Stimulated activated CD4-positive, alpha-beta T cell treated with anti-CD3 and anti-CD28 coated beads, TNF-alpha, amount 100 ng/mL, for 1 hour (primary cell): ENCODE results near the gene SH3RF3.

Experiments used
- DNase-seq, 3 donors: peaks; one replicate each; pipeline ENCODE4 v3.0.0-alpha.2; 2020; ENCODE audit warnings: low read depth in 3 of 3, low spot score in 1 of 3

The SH3RF3 gene

DNA sequence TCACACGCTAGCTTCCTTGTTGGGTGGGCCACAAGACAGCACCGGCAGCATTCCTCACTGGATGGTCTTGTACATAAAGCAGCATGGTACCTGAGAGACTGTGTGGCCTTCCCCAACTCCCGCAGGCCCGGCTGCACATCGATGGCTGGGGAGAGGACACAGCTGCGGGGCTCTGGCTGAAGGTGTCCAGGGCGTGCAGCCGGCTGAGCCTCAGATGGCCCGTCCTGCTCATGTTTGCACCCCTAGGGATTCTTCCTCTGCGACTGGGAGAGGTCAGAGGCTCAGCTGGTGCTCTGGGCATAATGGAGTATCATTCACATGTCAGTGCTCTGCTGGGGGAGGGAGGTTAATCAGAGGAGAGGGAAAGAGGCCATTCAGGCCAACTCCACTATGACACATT, 276.9 kb downstream of the SH3RF3 start:
- DNase-seq: no peak

- DNase-seq: no peak
These were observed 277.3 kb downstream of the SH3RF3 start for GRCh38 chr2:109406301-109406700.

DNA sequence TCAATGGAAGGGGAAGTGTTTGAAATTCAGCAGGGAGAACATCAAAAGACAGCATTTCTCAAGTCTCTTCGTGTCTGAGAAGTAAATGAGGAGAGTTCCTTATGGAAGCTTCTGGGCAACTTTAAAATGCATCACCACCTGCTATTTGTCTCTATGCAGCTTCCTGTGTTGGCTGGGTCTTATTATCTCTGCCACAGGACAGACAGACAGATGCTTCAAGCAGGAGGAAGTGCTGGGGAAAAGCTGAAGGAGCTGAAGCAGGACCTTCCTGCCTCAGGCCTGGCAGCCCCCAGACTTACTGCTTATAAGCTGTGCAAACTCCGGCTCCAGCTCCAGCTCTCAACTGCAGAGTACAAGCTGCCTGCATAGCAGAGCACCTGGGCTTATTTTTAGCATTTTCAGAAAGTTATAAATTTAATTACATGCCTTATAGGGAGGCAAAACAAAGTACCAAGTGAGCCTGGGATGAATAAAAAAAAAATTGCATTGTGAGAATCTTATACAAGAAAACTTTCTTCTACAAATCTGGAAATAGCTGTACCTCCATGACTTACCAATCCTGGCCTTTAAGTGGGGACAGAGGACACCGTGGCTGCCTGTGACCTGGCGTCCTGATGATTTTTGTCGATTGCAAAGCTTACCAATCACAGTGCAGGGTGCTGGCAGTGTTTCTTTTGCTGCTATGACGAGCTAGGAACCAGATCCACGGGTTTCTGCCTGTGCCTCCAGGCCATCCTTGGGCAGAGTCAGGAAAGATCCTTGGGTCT, 278.5 kb downstream of the SH3RF3 start:
- no peak for DNase-seq

DNA sequence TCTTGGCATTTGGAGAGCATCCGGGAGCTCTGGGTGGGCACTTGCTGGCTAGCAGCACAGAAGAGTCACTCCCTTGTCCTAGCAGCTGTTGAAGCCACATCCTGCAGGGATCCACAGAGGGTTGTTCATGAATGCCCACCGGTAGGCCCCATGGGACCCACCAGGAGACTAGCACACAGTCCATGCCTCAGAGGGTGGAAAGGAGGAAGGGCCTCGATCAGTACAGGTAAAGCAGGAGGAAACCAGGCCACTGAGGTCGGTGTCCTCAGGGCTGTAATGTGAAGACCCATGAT, 279.0 kb downstream of the SH3RF3 start:
- no peak for DNase-seq

DNA sequence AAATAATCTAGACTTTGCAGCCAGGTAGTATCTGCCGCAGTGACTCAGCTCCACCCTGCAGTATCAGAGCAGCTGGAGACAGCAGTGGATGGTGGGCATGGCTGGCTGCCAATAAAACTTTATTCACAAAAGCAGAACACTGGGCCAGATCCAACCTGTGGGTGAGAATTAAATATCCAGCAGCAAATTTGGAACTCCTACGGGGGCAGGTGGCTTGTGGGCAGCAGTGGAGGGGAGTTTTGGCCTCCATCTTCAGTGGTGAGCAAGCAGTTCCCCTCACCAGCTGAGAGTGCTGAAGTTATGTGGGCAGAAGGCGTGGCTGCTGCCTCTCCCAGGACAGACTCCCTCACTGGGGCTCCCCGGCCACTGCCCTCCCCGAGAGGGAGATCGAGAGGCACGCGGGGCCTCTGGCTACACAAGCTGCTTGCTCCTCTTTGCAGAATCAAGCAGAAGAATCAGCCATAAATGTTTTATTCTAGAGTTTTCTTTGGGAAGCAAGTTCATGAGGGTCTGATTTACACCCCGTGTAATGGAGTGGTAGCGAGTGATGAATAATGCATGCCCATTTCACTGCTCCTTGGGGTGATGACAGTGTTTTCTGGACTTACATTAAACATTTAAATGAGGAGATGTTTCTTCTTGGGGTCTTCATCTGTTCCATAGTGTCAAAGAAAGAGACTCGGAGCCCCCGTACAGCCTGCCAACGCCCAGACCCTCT, 280.5 kb downstream of the SH3RF3 start:
- no peak for DNase-seq

GRCh38 chr2:109410039-109410815, 281.2 kb downstream of the SH3RF3 start:
- DNase-seq: no peak

DNA sequence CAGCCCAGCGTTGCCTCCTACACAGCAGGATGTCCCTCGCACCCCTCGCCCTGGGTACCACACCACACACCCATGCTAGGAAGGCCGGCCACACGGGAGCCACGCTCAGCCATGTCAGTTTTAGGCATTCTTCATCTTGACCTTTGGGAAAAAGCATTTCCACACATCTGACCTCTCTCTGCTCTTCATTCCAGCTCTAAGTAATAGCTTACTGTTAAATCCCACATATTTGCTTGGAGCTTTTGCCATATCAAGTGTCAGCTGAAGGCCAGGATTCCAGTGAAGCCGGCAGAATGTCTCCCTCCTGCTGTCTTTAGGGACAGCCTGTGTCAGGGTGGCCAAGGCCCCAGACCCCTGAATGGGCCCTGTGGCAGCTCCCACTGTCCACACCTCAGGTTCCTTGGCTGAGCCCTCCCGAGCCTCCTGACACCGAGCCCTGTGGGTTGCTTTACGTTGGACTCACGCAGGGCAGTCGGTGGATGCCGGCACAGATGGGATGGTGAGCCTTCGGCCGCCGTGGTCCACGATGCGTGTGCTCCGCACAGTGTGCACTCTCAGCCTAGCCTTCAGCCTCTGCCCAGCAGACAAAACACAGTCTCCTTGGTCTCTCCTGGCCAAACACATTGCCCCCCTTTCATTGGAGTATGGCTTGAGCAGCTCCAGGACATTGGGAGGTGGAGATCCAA, 282.8 kb downstream of the SH3RF3 start:
- no peak for DNase-seq

GRCh38 chr2:109415581-109416013, 286.6 kb downstream of the SH3RF3 start:
- DNase-seq: no peak

DNA sequence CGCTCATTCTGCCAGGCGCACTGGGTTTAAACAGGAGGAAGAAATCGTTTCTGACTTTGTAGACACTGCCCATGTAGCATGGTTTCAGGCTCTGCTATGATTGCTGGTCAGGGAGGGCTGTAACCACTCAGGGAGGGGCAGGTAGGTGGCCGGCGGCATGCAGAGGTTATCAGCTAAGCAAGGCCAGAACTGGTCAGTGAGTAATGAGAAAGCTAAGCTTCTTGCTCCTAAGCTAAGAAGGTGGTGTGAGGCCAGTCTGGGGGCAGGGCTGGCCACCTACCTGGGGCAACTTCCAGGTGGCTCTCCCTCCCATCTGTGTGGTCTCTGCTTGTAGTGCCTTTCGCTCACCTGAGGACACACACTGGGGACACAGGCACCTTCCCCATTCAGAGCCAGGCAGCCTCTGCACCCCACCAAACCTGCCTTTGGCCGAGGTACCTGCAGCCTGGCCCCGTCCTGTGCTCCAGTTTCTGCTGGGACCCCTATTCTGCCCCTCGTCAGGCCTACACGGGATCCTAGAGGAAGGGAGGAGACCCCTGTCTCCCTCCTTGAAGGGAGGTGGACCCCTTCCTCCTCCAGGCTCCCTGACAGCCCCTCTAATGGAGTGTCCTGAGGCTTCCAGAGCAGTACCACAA, 288.8 kb downstream of the SH3RF3 start:
- DNase-seq: no peak

GRCh38 chr2:109418716-109419115, 289.7 kb downstream of the SH3RF3 start:
- no peak for DNase-seq

DNA sequence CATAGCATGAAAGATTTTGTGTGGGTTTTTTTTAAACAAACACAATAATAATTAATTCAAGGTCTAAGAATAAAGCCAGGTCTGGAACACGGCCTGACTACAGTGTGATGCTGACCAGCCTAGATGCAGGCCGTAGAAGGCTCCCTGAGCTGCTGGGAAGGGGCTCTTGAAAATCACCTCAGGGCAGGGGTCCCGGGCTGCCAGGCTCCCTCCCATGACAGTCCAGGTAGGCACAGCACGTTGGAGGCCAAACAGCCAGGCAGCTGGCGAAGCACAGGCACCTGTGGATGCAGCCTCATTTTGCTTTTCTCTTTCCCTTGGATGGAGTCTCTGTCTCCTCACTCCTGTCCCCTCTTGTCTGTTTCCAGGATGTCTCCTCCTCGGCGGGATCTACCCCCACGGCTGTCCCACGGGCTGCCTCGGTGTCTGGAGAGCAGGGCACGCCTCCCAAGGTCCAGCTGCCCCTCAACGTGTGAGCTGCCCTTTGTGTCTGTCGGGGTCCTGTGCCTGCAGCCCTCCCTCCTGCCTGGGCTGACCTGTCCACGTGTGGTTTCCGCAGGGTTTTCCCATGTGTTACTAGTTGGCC, 290.3 kb downstream of the SH3RF3 start:
- DNase-seq: no peak

GRCh38 chr2:109419960-109420370, 291.0 kb downstream of the SH3RF3 start:
- DNase-seq: no peak

- no peak for DNase-seq
These were observed 292.1 kb downstream of the SH3RF3 start for GRCh38 chr2:109421101-109421500.

- DNase-seq: no peak
These were observed 292.6 kb downstream of the SH3RF3 start for GRCh38 chr2:109421642-109422041.

GRCh38 chr2:109422071-109422757, 293.2 kb downstream of the SH3RF3 start:
- DNase-seq: no peak

- no peak for DNase-seq
These were observed 293.9 kb downstream of the SH3RF3 start for GRCh38 chr2:109422758-109423500.

GRCh38 chr2:109423556-109424359, 294.8 kb downstream of the SH3RF3 start:
- no peak for DNase-seq

DNA sequence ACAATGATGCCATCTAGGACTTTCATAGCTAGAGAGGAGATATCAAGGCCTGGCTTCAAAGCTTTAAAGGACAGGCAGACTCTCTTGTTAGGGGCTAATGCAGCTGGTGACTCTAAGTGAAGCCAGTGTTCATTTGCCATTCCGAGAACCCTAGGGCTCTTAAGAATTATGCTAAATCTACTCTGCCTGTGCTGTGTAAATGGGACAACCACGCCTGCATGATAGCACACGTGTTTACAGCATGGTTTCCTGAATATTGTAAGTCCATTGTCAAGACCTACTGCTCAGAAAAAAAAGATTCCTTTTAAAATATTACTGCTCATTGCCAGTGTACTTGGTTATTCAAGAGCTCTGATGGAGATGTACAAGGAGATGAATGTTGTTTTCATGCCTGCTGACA, 296.4 kb downstream of the SH3RF3 start:
- DNase-seq: no peak
